OCI-M2 (cell line): ENCODE results near the gene CHCHD6.
A peak's percentile ranks its signal among the peaks of the same experiment; 100 is the strongest.
"Not testable (repeated sequence)": the region's sequence is repeated elsewhere in the genome, so short reads cannot be mapped to it uniquely, and the experiment has no call there.

Experiments
- DNase-seq: peaks from one replicate; lab custom pipeline; 2025; ENCODE audit not compliant: unreplicated experiment; lab: John Stamatoyannopoulos, UW

Gene CHCHD6

DNA sequence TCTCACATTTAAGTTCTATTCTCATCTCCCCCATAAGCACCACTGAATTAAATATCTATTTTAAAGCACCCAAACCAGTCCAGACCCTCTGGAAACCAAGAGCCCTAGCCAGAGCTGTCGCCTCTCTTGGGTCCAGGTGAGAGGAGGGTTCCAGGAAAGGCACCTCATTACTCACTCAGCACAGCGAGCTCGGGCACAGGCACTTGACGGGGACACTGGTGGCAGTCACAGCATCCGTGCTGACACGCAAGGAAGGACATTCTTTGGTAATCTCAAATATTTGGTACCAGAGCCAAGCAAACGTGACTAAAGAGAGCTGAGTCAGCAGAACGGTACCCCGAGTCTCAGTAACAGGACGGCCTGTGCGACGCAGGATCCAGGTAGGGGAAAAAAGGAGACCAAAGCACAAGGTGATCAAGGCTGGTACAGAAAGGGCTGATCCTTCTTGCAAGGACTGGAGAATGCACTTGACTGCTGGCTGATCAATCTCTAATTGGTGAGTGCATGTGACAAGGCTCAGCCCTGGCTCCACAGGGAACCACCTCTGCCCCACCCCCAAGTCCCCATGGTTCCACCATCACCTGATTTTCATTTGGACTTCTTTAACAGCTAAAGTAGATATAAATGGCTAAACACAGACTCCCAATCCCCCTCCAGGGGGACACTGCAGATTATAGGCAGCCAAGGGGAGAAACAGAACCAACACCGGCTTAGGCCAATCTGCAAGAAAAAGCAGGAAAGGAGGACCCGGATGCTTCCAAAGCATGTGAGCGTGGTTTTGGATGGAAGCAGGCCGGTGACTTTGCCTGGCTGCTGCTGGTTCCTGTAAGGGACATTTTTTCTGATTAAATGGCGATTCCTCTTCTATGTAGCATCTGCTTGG lies 61.4 kb downstream of the CHCHD6 start:
- DNase-seq = no peak

DNA sequence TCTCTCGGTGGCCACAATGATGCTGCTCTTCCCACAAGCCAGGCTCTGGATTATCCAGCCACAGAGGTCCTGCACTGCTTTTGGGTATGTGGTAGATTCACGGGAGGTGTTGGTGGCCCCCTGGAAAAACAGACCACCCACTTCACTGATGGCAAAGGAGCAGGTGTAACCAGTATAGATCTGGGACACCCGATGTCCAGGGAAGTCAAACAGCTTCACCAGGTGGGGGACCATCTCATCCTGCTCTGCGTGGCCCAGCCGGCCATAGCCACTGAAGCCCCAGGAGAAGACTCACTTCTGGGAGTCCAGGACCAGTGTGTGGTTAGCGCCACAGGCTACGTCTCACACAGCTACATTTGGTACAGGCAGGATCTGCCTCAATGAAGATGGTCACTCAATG lies 62.6 kb downstream of the CHCHD6 start:
- DNase-seq = no peak

DNA sequence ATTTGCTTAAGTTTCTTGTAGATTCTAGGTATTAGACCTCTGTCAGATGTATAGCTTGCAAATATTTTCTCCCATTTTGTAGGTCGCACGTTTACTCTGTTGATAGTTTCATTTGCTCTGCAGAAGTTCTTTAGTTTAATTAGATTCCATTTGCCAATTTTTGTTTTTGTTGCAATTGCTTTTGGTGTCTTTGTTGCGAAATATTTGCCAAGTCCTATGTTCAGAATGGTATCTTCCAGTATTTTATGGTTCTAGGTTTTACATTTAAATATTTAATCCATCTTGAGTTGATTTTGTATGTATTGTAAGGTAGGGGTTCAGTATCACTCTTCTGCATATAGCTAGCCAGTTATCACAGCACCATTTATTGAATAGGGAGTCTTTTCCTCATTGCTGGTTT lies 64.9 kb downstream of the CHCHD6 start:
- no peak for DNase-seq

DNA sequence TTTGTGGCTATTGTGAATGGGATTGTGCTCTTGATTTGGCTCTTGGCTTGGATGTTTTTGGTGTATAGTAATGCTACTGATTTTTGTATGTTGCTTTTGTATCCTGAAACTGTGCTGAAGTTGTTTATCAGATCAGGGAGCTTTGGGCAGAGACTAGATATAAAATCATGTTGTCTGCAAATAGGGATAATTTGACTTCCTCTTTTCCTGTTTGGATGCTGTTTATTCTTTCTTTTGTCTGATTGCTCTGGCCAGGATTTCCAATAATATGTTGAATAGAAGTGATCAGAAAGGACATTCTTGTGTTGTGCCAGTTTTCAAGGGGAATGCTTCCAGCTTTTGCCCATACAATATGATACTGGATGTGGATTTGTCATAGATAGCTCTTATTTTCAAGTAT lies 66.1 kb downstream of the CHCHD6 start:
- no peak for DNase-seq

DNA sequence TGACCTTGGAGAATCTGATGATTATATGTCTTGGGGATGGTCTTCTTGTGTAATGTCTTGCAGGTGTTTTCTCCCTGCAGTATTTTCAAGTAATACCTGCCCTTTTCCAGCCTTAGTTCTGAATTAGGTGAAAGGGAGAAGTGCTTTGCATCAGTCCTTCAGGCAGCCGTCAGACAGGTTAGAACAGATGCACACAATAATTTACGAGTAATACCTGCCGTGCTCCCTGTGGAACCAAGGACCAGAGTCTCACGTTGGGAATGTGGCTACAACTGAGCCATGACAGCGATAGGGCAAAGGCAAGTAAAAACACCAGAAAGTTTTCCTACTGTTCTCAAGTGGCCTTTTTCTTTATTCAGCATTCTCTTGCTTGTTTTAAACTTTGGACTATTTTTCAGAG lies 69.1 kb downstream of the CHCHD6 start:
- no peak for DNase-seq

DNA sequence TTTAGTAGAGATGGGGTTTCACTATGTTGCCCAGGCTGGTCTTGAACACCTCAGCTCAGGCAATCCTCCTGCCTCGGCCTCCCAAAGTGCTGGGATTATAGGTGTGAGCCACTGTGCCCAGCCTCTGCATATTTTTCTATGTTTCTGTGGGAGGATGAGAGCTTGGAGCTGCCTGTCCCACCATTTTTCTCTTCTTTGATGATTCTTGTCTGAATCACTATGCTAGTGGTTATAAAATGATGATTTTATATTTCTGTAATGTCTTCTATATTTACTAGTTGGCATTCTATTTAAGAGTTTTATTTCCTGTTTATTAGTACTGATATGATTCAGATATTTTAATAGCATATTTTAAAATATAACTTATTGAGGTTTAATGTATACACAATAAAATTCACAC lies 69.7 kb downstream of the CHCHD6 start:
- no peak for DNase-seq

DNA sequence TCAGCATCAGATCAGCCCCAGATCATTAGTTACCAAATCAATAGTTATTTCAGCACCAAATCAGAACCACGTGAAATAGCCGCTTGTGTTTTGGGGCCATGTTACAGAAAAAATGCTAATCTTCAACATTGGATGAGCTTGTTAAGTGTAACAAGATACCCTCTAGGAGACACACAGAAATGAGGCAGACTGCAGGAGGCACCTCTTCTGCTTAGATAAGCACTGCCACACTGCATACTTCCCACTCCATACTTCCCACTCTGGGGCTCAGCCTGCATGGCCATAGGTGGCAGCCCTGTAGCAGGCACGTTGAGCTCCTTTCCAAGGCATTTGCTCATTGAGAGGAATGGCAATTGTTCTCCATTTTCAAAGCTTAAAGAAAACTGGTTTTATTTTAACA lies 73.3 kb downstream of the CHCHD6 start:
- peak; percentile 28 for DNase-seq

DNA sequence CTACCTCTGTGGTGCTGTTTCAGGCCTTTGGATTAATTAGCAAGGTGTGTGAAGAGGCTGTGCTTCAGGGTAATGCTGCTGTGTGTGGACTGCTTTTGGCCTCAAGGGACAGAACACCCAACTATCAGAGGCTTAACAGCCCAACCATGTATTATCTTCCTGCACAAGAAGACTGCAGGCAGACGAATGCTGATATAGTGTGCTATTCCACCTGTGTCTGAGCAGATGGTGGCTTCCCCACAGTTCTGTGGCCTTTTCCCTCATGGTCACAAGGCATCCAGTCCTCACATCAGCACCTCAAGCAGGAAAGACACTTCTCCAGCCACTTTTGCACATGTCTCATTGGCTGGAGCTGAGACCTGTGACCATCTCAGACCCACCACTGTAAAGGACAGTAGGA lies 76.6 kb downstream of the CHCHD6 start:
- no peak for DNase-seq

DNA sequence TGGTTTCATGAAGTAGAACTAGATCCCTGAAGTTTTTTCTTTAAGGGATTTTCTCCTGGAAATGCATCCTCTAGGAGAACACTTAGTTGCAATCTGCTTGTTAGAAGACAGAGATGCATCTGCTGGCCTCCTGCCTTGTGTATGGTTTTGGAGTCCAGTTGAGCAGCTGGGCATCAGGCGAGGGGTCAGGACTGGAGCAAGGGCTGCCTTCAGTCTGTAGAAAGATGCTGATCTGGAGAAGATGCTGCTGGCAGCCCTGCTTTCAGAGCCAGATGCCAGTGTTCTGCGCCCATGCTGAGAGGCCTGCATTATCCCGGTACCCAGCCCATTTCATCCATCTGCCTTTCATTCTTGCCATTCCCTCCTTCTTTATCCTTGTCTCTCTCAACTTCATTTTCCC lies 77.4 kb downstream of the CHCHD6 start:
- DNase-seq = no peak

DNA sequence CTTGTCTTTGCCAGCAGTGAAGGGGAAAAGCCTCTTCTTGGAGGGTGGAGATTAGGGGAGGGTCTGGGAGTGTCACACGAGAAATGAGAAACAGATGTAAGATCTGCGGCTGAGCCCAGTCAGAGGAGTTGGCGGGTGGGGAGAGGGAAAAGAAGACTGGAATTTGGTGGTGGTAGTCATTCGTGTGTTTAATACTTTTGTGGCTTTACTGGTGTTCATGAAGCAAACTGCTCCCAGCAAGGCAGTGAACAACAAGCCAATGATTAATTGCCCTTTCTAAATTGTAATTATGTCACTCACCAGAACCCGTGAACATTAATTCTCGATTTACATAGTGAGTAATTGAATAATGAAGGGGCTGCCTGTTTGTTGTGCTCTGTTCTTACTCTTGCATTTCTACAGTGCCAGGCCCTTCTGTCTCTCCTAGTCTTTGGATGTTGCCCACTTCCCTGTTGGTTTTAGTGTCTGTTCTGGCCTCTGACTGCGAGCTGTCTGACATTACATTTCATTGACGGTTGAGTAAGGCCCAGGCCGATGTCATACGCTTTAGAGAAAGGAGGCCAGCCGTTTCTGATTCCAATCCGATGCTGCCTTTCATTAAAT lies 78.0 kb downstream of the CHCHD6 start:
- DNase-seq = no peak

DNA sequence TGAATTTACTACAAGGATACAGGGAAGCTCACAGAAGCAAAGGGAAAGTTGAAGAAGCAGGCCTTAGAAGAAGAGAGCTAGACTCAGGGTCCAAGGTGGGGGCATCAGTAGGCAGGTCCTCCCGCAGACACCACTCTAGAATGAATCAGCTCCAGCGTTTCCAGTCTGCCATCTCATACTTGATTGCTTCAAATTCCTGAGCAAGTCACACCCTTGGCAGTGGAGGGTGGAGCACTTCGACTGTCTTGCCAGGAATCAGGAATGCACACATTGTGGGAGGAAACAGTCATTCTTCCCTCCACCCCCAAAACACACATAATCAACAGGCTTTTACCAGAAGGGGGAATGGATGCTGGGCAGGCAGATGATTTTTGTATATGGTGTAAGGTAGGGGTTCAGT lies 78.5 kb downstream of the CHCHD6 start:
- DNase-seq = no peak

DNA sequence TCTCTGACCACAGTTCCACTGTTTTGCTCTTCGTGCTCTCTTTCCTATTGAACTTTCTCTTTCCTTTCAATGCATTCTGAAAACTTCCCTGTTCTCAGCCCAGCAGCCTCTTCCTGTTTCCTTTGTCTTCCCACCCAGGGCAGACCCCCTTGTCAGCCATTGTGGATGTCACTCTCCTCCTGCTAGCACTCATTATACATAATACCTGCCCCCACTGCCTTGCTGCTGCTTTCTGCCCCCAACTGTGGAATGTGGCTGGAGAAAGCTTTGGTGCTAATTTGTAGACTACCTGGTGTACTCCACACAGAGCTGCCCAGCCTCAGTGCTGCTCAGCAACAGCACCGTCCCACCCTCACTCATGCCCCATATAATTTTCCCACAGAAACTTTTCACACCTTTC lies 80.2 kb downstream of the CHCHD6 start:
- no peak for DNase-seq

DNA sequence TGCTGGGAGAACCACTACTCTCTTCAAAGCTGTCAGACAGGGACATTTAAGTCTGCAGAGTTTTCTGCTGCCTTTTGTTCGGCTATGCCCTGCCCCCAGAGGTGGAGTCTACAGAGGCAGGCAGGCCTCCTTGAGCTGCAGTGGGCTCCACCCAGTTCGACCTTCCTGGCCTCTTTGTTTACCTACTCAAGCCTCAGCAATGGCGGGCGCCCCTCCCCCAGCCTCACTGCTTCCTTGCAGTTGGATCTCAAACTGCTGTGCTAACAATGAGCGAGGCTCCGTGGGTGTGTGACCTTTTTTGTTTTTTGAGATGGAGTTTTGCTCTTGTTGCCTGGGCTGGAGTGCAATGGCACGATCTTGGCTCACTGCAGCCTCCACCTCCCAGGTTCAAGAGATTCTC lies 87.3 kb downstream of the CHCHD6 start:
- DNase-seq = not testable (repeated sequence)

DNA sequence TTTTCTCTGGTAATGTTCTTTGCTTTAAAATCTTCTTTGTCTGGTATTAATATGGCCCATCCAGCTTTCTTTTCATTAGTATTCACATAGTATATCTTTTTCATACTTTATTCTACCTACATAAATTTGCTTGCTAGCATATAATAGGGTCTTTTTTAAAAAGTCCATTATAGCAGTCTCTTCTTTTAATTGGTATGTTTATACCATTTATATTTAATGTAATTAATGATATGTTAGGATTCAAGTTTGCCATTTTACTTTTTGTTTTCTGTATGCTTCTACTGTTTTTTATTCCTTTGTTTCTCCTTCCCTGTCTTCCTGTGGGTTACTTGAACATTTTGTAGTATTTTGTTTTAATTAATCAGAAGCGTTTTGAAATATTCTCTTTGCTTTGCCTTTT lies 89.0 kb downstream of the CHCHD6 start:
- DNase-seq = no peak

DNA sequence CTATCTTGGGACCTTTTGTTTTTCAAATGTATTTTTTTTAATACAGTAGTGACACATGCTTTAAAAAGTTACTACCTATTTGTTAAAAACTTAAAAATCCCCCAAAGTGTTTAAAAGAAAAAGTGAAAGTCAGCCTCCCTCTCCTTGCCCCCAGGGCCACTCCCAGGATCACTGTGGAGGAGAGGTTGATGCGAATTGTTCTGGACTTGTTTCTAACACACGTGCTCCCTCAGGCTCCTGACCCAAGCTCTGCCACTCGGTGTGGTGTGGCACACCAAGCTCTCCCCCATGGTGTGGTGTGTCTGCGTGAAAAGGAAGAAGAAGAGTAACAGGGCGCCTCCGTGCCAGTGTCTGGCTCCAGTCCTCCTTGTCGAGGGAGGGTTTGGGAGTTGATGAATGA lies 93.5 kb downstream of the CHCHD6 start:
- no peak for DNase-seq

DNA sequence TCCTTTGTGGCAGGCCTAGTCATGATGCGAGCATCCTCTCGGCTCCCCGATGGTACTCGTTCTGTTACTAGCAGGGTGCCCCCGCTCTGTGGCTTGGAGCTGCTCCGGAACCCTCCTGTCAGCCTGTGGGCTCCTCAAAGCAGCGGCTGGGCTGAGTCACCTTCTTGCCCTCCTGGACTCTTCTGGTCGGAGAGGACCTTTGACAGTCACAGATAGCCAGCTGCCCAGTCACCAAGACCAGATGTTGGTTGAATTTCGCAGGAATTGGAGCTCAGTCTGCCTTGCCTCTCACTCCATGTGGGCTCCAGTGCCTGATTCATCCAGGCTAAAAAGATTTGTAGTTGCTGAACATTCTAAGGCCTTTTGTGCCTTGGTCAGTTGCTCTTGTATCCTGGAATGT lies 94.5 kb downstream of the CHCHD6 start:
- no peak for DNase-seq

DNA sequence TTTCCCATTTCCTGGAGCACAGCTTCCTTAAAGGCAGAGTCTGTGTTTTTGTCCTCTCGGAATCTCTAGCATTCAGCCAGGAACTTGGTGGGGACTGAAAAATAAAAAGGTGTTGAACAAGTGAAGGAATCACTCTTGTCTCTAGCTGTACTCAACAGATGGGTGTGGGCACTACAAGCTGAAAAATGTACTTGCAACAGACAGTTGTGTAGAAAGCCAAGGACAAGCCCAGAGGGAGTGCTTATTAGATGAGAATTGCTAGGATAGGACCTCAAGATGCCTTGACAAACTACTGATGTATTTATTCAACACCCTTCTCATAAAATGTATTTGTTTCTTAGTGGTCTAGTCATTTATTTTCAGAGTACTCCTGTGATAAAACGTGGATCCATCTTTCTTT lies 95.1 kb downstream of the CHCHD6 start:
- DNase-seq = no peak

DNA sequence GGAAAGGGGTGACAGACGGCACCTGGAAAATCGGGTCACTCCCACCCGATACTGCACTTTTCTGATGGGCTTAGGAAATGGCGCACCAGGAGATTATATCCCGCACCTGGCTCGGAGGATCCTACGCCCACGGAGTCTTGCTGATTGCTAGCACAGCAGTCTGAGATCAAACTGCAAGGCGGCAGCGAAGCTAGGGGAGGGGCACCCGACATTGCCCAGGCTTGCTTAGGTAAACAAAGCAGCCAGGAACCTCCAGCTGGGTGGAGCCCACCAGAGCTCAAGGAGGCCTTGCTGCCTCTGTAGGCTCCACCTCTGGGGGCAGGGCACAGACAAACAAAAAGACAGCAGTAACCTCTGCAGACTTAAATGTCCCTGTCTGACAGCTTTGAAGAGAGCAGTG lies 97.3 kb downstream of the CHCHD6 start:
- DNase-seq = not testable (repeated sequence)

DNA sequence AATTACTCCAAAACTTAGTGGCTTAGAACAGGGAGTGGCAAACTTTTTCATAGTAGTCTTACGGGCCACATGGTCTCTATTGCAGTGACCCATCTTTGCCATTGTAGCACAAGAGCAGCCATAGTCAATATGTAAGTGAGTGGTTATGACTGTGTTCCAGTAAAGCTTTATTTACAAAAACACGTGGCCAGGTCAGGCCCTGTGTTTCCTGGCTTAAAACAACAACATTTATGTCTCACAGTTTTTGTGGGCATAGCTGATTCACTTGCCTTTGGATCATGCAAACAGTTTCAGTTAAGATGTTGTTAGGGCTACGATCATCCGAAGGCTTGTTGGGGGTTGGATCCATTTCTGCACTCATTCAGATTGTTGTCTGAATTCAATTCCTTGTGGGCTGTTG lies 103.8 kb downstream of the CHCHD6 start:
- no peak for DNase-seq

DNA sequence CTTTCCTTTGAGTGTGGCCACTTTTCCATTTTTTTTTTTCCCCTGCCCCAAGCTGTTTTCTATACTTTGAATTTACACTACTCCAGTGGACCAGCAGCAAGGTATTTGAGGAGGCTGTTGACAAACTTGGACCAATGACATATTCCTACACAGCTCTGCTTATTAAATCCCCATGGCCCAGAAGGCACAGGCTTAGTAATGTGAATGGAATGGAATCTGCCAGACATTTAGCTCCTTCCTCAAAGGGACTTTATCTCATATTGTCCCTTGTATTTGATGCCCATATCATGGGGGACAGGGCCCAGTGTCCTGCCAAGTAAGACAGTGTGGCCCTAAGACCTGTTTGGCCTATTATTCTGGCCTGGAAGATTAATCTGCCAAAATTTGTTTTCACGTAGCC lies 107.5 kb downstream of the CHCHD6 start:
- DNase-seq = no peak

DNA sequence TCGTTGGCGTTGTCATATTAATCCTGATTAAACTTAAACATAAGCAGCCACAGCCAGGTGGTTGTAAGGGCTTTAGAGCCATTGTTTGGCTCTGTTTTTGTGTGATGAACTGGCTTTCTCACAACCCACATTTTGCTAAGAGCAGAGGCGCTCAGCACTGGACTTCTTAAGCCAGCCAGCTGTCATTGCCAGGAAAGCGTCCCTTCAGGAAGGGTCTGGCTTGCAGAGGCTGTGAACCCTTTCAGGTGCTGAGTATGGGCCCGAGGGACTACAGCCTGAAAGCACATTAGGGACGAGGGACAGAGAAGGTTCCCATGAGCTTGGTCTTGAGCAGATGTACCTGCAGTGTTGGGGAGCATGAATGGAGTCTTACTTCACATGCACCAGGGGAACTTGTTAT lies 112.3 kb downstream of the CHCHD6 start:
- DNase-seq = no peak

DNA sequence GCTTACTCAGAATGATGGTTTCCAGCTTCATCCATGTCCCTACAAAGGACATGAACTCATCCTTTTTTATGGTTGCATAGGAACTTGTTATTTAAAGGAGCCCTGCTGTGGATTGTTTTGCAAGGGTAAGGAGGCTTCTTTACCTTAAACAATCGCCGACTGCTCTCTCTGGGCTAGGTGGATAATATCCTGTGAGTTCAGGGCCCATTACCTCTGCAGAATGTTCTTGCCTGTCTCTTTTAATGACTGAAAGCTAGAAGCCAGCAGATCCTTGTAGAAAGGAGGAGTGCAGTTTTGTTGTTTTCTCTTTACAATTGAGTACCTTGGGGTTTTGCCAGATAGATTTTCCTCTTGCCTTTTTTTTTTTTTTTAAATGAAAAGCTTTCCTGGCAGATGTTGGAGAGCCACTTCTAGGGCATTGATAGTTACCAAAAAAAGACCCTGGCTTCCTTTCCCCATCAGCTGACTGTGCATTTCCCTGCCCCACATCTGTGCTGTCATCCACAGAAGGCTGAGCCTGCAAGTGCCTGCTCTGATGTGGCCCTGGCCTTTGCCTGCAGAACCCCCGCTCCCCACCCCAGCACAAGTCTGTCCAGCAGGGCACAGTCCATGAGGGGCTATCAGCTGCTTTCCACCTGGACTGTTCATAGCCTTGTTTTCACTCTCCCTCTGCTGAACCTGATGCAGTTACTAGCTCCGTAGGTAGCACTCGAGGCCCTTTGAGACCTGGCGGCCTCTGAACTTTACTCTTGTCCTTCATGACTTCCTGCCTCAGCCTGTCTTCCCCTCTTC lies 113.1 kb downstream of the CHCHD6 start:
- no peak for DNase-seq
